Measurements from ENCODE around the gene FAM53B.

FAM53B gene

DNA sequence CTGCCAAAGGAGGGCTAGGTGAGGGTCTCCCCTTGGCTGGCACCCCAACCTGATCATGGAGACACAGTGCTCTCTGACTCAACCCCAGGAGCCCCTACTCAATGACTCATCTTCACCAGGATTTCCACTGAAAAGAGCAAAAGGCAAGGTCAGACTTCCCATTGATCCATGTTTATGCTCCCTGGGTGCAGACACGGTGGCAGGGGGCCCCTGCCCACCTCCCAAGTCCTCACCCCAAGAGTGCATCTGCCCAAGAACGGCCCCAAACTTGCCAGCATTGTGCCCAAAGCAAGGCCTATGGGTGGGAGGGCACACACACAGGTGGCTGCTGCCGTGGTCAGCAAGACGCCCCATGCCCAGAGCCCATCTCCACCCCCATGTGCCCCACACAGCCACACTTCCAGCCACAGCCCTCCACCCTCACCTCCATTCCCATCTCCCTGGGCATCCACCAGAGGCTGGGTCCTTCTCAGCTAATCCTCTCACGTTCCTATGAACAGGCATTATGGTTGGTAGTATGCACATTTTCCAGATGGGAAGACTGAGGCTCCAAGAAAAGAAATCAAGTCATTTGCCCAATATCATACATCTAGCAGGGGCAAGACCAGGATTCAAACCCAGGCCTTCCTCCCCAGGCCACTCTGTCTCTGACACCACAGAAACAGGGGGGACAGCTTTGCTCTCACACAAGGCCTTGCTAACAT lies 31.3 kb downstream of the FAM53B start:
- no peak for TF ChIP-seq GATA2 (IDR thresholded peaks at IDR 0.05; ENCODE audit: low read depth, low read length)
- TF ChIP-seq GATA3 (IDR thresholded peaks at IDR 0.05; ENCODE audit: low read depth, low read length) = no peak

DNA sequence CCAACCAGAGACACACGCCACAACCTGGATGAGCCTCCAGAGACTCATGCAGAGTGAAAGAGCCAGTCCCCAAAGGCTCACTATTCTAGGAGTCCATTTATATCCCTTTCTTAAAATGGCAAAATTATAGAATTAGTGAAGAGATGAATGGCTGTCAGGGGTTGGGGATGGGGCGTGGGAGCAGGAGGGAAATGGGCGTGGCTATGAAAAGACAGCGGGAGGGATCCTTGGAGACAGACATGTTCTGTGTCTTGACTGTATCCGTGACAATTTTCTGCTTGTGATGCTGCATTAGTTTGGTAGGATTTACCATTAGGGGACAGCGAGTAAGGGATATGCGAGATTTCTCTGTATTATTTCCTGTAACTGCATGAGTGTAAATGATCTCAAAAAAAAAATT lies 33.0 kb downstream of the FAM53B start:
- TF ChIP-seq GATA2 (IDR thresholded peaks at IDR 0.05; ENCODE audit: low read depth, low read length) (no peak), GATA3 (IDR thresholded peaks at IDR 0.05; ENCODE audit: low read depth, low read length) (no peak)

DNA sequence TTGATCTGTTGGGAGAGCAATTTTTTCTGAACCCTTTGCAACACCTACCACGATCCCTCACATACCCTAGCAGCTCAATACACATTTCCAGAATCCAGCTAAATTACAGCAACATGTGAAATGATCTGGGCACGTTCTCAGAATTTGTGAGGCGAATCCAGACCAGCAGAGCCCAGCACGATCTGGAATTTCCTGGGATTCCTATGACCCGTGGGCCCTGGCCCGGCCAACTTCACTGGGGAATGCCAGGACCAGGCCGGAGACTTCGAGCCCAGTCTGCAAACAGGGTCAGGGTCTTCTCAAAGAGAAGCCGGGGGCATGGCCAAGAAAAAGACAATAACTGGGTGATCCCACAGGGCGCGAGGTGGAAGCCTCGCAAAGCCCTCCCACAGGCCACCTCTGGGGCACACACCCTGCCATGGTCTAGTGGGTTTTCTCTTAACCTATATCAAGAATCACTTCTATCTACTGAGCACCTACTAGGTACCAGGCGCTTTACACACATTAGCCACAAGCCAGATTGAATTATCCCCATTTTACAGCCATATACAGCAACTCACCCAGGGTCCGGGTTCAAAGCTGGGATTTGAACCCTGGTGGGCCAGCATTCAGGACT lies 33.8 kb downstream of the FAM53B start:
- TF ChIP-seq GATA3 (IDR thresholded peaks at IDR 0.05; ENCODE audit: low read depth, low read length) = no peak
- no peak for TF ChIP-seq GATA2 (IDR thresholded peaks at IDR 0.05; ENCODE audit: low read depth, low read length)

DNA sequence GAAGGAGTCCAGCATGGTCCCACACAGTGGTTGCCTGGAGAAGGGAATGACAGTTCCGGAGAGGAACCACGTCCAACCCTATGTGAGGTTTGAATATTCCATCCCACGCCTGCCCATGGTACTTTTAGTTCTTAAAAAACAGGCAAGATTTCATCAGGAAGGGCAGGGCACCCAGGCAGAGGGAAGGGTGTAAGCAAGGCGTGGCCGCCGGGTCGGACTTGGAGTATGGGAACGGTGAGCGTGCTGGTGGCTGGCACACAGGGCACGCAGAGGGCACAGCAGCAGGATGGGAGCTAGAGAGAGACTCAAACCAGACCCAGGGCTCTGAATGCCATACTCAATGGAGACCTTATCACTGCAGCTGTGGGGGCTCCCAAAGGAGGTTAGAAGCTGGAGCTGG lies 34.3 kb downstream of the FAM53B start:
- no peak for TF ChIP-seq GATA2 (IDR thresholded peaks at IDR 0.05; ENCODE audit: low read depth, low read length)
- no peak for TF ChIP-seq GATA3 (IDR thresholded peaks at IDR 0.05; ENCODE audit: low read depth, low read length)

DNA sequence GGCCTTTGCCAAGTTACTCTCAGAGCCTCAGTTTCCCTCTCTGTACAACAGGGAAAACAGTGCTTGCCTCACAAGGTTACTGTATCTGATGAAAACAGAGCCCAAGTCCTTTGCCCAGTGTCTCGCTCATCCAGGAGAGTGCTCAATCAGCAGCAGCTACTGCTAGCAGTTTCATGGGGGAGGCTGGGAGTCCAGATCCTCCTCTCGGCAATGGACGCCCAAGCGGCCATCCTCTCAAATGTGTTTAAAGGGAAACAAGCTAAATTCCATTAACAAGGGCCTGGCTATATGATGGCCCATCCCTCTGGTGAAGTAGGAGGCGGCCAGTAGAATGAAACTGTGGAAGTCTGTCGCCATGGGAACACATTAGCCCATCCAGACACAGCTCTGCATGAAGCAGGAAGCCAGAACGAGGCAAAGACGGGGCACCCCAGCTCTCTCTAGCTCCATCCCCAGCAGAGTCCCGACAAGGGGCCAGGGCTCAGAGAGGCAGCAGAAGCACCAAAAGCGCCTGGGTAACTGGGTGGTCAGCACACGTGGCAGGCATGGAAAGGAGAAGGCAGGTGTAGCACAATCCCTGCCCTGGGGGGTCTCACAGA lies 35.2 kb downstream of the FAM53B start:
- TF ChIP-seq GATA3 (IDR thresholded peaks at IDR 0.05; ENCODE audit: low read depth, low read length) (no peak), GATA2 (IDR thresholded peaks at IDR 0.05; ENCODE audit: low read depth, low read length) (no peak)

DNA sequence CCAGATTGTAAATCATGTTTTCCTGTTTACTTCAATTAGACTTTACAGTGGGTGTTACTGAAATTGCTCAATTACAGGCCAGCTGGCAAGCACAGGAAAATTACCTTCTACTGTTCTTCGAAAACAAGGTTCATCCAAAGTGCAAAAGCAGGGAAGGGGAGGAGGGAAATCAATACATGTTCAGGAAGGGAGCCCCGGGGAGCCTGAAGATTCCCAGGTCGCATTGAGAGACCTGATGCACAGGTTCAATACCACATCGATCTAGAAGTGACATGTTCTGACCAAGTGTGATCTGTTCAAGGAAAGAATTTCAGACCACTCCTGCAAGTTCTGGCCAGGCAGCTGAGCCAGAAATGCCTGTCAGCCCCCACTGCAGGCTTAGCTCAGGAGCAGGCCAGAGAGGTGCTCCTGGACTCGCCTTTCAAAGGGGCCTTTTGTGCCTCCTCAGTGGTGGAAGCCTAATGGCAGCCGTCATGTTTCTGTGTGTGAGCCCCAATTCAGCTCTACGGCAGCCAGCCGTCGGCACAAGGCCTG lies 35.9 kb downstream of the FAM53B start:
- TF ChIP-seq GATA2 (IDR thresholded peaks at IDR 0.05; ENCODE audit: low read depth, low read length) (no peak), GATA3 (IDR thresholded peaks at IDR 0.05; ENCODE audit: low read depth, low read length) (no peak)

DNA sequence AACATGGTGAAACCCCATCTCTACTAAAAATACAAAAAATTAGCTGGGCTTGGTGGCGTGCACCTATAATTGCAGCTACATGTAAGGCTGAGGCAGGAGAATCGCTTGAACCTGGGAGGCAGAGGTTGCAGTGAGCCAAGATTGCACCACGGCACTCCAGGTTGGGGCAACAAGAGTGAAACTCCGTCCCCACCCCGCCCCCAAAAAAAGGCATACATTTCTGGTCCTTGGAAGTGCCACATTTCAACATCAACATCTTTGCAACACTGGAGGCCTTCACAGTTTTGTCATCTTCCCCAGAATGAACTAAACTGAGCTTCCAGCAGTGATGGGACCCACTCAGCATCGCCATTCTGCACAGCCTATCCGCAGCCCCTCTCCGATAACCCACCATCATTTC lies 36.6 kb downstream of the FAM53B start:
- TF ChIP-seq GATA2 (IDR thresholded peaks at IDR 0.05; ENCODE audit: low read depth, low read length) (no peak), GATA3 (IDR thresholded peaks at IDR 0.05; ENCODE audit: low read depth, low read length) (no peak)

DNA sequence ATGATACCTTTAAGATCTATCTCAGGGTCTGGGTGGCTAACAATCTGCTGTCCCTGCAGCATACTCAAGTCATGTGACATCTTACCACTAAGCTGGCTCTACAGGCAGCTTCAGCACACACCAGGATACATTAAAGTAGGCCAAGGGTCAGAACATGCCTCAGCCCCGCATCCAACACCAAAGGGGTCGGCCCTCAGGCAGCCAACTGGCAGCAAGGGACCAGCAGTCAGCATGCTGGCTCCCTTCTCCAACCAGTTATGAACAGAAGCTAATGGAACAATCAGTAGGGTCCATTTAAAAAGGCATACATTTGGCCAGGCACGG lies 37.1 kb downstream of the FAM53B start:
- TF ChIP-seq GATA3 (IDR thresholded peaks at IDR 0.05; ENCODE audit: low read depth, low read length) (no peak), GATA2 (IDR thresholded peaks at IDR 0.05; ENCODE audit: low read depth, low read length) (no peak)

DNA sequence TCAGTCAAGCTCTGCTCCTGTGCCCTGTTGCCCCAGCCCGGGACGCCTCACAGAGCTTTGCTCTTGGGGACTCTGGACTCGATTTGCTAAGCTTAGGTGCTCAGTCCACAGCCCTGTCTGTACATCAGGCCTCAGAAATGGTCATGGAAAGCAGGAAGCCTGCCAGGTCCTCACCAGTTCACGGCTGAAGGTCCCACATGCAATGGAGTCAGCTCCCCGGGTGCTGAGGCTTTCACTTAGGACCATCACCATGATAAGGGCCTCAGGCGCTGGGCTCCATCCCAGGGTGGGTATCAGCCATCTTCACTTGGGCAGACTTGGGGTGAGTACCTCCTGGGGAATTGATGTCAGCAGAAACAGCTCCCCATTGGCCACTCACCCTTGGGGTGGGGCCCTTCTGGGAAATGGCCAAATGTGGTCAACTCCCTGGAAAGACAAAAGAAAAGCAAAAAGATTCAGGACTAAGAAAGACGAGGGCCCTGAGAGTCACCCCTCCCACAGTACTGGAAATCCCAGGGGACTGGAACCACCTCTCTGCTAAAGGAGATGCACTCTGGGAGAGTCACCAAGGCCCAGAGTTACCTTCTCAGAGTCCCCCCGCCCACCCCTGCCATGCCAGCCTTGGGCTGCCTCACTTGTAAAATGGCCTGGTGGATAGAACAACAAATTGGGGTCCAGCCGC lies 37.6 kb downstream of the FAM53B start:
- TF ChIP-seq GATA3 (IDR thresholded peaks at IDR 0.05; ENCODE audit: low read depth, low read length) (no peak), GATA2 (IDR thresholded peaks at IDR 0.05; ENCODE audit: low read depth, low read length) (no peak)

DNA sequence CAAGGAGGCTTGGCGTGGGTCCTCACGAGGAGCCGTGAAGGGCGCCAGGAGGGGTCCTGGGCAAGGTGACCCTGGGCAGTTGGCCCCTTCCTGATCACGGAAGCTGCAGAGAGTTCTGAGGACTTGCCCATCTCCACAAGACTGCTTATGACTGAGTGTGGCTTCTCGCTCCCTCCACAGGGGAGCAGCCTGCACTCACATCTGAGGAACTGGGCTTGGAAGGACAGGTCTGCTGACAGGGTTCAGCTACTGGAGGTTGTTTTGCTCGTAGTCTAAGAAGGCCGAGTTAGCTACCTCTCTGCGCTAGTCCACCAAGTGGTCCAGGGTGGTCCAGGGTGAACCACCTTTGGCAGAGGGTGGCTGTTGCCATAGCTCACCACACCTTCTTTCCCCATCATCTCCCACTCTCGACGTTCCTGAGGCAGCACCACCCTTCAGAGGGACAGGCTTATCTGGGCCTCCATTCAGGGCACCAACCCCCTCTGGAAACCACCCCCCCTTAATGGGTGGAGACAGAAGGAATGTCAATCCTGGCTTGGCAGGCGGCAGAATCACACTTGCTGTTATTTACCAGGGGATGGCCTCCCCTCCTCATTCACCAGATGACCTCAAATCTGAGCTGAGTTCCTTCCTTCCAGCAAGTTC lies 38.2 kb downstream of the FAM53B start:
- TF ChIP-seq GATA3 (IDR thresholded peaks at IDR 0.05; ENCODE audit: low read depth, low read length) (no peak), GATA2 (IDR thresholded peaks at IDR 0.05; ENCODE audit: low read depth, low read length) (no peak)

DNA sequence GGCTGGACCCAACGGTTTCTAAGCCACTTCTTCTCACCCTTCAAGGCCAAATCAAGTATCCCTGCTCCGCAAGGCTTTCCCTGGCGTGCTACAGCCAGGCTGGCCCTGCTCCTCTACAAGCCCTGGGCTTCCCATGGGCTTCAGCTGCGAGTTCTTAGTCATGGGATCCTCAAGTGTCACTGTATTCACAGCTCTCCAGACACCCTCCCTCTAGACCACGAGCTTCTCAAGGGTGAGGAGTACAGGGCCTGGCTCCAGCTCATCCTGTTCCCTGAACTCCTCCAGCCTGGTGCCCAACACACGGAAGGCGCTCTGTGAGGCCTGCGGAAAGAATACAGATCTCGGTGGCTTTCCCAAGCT lies 38.8 kb downstream of the FAM53B start:
- TF ChIP-seq GATA3 (IDR thresholded peaks at IDR 0.05; ENCODE audit: low read depth, low read length) = no peak
- no peak for TF ChIP-seq GATA2 (IDR thresholded peaks at IDR 0.05; ENCODE audit: low read depth, low read length)

DNA sequence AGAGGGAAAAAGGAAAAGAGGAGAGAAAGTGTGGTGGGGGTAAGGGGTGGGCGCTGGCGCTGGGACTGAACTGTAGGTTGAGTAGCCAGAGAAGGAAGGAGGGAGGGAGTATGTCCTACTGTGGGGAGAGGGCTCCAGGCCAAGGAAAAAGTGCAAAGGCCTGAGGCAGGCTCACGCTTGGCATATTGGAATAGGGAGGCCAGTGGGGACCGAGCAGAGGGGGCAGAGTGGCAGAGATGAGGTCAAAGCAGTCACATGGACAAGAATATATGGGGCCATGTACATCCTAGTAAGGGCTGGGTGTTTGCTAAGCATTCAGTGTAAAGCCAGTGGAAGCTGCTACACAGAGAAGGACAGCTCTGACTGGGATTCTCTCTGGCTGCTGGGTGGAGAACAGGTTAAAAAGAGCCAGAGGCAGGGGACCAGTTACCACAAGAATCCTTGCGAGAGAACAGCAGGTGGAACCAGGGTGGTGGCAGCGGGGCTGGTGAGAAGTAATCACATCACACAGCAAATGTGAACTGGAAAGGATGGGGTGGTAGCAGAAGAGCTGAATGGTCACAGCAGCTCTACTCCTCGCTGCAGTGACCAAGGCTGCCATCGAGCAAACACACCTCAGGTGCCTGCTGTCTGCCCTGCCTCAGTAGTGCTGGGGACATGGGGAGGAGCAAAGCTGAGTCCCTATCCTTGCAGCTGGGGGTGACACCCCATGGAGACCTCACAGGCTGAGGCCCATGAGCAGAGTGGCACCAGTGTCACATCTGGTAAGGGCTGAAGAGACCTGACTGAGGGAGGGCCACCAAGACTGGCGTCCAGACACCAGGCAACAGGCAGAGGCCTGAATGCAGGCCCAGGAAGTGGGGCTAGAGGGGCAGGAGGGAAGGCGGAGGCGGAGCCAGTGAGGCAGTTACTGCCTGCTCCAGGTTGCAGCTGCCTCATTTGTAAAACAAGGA lies 39.5 kb downstream of the FAM53B start:
- TF ChIP-seq GATA2 (IDR thresholded peaks at IDR 0.05; ENCODE audit: low read depth, low read length) = no peak
- no peak for TF ChIP-seq GATA3 (IDR thresholded peaks at IDR 0.05; ENCODE audit: low read depth, low read length)

DNA sequence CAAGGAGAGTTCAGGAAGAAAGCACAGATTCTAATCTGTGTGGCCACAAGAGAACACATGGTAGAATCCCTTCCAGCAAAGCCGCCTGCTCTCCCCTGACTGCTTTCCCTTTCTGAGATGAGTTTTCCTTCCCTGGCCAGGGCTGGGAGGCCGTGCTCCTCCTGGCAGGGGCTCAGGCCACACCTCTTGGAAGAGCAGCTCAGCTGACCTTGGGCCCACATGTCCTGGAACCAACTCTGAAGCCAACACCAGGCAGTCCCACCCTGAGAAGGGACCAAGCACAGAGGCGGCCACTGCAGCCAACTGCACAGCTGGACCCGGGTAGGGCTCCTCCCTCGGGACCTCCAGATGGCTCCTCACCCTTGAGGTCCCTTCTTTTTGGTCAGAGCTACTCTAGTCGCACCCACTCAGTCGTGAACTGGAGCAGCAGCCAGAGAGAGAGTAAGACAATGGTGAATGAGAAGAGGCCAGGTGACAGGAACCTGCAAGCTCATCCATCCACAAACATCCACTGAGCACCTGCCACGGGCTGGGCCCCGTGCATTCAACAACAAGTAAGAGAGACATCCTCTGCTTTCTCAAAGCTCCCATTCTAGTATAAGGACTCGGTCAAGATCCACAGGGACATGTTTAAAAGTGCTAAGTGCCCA lies 40.3 kb downstream of the FAM53B start:
- TF ChIP-seq GATA2 (IDR thresholded peaks at IDR 0.05; ENCODE audit: low read depth, low read length) = no peak
- no peak for TF ChIP-seq GATA3 (IDR thresholded peaks at IDR 0.05; ENCODE audit: low read depth, low read length)

Measured in SH-SY5Y (cell line).